Stimulated activated CD8-positive, alpha-beta memory T cell treated with anti-CD3 and anti-CD28 coated beads, Interleukin-15, amount 100 ng/mL, for 1 hour (primary cell): ENCODE data around the gene EGLN1.

ENCODE experiments used
- DNase-seq: peaks from one replicate; pipeline ENCODE4 v3.0.0-alpha.2; 2020; ENCODE audit warnings: low read depth

Gene EGLN1

GRCh38 chr1:231326248-231326647 lies 95.8 kb downstream of the EGLN1 start:
- DNase-seq = no peak

- no peak for DNase-seq
These were observed 97.4 kb downstream of the EGLN1 start for GRCh38 chr1:231324660-231325059.

- DNase-seq = no peak
These were observed 99.1 kb downstream of the EGLN1 start for GRCh38 chr1:231322880-231323530.

- DNase-seq = no peak
These were observed 103.0 kb downstream of the EGLN1 start for GRCh38 chr1:231319080-231319479.

GRCh38 chr1:231318568-231318967 lies 103.5 kb downstream of the EGLN1 start:
- DNase-seq = no peak

GRCh38 chr1:231318015-231318355 lies 104.1 kb downstream of the EGLN1 start:
- DNase-seq = no peak

- DNase-seq = no peak
These were observed 104.6 kb downstream of the EGLN1 start for GRCh38 chr1:231317306-231318014.

GRCh38 chr1:231315887-231316286 lies 106.2 kb downstream of the EGLN1 start:
- DNase-seq = peak; percentile 9
